HG03565 (cell line): ENCODE data around the gene MITF.

Experiments used
- ATAC-seq: cut with Tn5 transposase; IDR thresholded peaks from one replicate; pipeline ENCODE4 v1.9.1; 2021; ENCODE audit warnings: mild to moderate bottlenecking, moderate library complexity; ENCODE audit not compliant: unreplicated experiment

MITF gene

DNA sequence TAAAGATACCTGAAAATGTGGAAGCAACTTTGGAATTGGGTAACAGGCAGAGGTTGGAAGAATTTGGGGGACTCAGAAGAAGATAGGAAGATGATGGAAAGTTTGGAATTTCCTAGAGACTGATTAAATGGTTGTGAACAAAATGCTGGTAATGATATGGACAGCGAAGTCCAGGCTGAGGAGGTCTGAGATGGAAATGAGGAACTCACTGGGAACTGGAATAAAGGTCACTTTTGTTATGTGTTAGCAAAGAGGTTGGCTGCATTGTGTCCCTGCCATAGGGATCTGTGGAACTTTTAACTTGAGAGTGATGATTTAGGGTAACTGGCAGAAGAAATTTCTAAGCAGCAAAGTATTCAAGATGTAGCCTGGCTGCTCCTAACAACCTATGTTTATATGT is 13.0 kb downstream of the MITF start:
- no peak for ATAC-seq

DNA sequence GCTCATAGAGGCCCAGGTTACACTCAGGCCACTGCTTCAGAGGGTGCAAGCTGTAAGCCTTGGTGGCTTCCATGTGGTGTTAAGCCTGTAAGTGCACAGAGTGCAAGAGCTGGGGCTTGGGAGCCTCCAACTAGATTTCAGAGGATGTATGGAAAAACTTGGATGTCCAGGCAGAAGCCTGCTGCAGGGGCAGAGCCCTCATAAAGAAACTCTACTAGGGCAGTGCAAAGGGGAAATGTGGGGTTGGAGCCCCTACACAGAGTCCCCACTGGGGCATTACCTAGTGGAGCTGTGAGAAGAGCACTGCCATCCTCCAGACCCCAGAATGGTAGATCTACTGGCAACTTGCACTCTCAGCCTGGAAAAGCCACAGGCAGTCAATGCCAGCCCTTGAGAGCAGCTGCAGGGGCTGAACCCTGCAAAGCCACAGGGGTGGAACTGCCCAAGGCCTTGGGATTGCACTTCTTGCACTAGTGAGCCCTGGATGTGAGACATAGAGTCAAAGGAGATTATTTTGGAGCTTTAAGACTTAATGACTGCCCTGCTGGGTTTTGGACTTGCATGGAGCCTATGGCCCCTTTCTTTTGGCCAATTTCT is 14.0 kb downstream of the MITF start:
- no peak for ATAC-seq

DNA sequence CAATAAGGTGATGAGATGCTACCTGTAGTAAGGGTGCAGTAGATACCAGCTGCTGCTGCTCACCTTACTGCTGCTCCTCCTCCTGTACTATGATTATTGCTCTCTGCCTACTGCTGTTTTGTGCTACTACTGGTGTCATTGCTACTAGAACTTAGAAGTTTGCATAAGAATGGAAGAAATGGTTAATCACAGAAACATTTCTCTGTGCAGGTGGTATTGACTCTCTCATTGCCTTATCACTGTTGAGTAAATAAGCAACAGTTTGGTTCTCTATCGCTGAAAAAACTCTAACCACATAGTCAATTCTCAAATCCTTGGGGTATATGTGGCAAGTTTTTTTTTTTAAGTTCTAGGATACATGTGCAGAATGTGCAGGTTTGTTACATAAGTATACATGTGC is 16.5 kb downstream of the MITF start:
- no peak for ATAC-seq

DNA sequence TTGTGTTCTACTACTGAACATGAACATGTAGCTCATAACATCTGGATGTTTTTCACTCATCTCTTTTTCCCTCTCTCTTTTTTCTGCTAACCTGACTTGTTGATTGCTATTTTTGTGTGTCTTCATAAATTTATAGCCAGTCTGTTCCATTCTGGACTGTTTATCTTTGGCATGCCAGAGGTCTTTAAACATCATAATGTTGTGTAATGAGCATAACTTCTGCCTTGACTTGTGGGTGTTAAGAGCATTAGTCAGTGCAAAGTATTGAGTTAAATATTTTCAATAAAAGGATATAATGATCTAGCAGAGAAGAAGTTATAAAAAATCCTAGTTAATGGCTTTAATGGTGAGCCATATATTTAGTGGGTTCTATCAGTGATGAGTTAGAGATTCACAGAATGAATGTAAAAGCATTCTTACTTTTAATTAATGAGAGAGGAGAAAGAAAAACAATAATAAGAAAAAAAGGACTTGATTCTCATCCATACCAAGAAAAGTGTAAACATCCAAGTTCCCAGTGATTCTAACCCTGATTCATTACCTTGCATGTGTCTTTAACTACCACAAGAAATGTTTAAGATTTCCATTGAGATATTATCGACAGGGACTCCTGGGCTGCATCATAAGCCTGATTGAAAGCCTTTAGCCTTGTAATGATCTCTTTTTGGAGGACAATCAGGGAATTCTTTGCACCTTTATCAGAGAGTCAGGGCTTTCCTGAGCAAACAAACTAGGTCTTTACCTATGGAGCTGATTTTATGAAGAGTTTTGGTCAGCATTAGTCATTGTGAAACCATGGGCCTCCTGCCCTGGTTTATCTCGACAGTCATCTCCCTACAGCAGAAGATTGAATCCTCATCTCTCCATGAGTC is 22.9 kb downstream of the MITF start:
- peak; percentile 83 for ATAC-seq

DNA sequence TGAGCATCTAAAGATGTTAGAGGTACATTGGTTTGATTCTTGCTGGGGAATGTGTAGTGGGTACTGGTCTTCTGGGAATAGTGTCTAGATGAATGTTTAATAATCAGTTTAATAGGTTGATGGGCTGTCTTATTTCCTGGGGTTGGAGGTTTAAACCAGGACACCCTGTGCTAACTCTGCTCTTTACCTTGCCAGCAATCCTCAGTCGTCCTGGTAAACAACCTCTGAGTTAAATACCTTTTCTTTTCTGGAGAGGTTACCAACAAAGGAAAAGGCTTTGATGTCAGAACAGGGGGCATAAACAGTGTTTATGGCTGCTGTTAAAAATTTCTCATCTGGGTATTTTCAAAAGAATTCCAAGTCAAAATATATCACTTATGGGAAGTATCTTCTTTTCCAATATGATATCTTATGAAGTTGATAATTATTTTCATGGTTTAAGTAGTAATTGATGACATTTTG is 23.5 kb downstream of the MITF start:
- no peak for ATAC-seq

DNA sequence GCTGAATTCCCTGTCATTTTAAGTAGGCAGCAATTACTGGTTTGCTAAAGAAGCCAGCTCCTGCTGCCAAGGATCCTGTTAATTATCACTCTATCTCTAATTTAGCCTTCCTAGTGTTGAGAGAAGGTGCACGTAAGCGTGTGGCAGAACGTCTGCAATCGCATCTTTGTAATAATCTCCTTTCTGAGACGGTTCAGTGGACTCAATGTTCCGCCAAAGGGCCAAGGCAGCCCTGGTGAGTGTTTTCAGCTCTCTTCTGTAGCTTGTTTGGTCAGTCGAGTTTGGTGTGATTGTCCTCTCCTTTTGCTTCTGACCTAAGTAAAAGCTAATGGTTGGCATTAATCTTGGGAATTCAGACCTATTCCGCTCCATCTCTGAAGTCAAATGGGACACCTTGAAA is 24.2 kb downstream of the MITF start:
- ATAC-seq, result no peak

DNA sequence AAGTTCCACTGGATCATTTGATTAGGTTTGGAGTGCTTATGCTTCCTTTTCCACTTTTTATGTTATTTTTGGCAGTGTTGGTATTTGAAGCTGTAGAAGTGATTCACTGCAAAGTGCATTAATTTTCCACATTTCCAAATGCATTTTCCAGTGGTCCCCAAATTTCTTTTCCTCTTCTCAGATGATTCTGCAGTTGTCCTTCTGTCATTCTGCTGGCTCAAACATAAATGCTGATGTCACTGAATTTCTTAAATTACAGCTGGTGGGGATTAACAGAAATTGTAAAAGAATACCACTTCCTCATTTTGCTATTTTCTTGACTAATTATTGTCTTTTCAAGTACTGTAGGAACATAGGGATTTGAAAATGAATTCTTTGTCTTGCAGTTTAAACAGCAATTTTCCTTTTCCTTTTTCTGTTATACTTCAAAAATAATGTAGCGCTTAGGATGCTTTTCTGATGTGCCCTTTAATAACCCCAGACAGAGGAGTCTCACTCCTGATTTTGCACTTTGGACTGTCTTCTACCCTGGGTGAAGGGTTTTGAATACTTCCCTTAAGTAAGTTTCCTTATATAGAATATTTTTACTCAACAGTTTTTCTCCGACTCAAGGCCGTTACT is 25.0 kb downstream of the MITF start:
- no peak for ATAC-seq

DNA sequence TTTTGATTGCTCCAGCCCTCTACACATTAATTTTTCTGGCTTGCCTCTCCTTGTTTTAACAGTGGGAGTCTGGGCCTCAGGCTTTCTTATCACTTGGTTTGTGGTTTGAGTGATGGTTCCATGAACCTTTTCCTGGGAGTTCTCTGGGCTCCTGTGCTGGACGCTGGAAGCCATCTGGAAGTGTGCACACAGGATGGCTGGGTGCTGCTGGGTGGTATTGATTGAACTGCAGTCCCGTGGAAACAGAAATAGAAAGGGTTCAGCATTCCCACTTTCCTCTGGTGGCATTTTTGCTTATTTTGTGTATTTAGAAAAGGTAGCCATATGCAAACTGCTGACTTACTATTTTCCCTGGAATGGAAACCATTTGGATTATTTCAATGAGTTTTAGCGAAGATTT is 25.6 kb downstream of the MITF start:
- ATAC-seq, result no peak

DNA sequence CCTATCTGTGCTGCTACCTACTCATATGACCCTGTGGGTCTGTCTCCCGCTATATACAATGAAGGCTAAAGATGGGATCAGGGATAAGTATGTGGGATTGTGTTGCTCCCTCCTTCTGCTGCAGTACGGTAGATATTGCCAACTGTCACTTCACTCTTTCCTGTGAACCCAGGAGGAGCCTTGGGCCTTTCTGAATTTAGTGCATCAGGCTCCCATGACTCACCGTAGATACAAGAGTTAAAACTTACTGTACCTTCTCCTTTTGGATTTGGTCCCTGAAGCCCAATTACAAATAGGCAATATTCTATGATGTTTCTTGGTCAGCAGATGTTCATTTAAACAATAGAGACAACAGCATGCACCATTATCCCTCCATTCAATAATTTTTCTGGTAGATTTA is 27.4 kb downstream of the MITF start:
- no peak for ATAC-seq

DNA sequence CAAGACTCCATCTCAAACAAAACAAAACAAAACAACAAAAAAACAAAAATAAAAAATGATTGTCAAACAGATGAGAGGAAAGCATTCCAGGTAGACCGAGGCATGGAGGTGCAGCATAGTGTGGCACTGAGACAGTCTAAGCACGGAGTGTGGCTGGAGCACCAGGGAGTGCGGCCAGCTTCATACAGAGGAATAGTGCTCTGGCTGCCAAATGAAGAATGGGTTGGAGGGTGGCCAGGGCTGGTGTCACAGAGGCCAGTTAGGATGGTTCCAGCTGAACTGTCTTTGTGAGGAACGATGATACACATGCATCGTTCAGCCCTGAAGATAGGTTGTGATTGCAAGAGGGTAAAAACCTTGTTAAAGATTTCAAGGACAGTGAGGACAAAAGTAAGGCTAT is 28.3 kb downstream of the MITF start:
- no peak for ATAC-seq

DNA sequence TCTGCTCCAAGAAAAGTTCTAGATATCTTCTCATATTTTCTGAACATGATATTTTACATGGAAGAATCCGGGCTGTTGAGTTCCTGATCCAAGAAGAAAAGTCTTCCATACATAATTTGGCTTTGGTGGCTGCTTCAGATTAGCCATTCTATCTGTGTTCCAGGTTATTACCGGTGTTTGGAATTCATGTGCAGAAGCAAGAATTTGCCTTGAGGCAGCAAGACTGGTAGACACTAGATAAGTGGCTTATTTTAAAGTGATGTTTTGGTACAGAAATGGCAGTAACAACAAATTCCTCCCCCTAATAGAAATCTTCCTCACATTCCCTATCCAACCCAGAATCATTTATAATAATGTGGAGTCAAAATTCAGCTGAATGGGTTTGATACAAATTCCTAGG is 29.2 kb downstream of the MITF start:
- no peak for ATAC-seq

DNA sequence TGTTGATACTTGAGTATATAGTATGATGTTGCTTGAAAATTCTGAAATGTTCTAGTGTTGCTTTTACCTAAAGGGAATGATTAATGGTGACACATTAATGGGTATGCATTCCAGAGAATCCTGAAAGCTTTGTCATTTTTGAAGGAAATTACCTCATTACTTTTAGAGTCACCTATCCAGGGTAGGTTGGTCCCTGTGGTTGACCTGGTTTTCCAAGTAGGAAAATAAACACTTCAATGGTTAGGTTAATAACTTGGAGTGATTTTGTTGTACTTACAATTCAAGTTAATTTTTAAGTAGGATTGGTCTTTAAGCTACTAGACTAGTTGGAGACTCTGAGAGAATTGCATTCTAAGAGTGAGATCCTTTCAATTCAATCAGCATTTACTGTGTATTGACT is 31.0 kb downstream of the MITF start:
- no peak for ATAC-seq

DNA sequence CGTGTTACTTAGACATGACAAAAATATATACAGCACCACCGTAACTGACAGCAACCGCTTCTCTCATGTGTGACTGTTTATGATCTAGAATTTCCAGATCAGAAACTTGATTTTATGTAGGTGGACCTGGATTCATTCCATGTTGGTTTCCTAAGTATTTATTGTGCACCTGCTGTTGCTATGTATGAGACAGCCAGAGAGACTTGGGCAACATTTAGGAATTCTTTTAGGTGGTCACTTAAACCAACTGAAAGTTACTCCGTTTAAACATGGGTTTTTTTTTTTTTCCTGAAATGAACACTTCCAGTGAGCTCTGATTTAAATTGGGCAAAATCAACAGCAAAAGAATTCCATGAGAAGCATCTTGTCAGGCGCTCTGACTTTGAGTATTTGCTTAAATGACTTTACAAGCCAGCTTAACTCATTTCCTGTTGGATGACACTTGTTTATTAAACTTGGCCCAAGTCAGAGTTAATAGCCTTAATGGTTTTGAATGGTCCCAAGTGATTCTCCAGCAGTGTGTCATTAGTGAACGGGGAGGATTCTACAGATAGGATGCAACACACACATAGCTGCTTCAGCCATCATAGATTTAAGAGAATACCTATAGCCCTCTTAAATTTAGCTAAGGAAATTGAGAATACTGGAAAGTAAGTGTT is 31.8 kb downstream of the MITF start:
- ATAC-seq, result no peak

DNA sequence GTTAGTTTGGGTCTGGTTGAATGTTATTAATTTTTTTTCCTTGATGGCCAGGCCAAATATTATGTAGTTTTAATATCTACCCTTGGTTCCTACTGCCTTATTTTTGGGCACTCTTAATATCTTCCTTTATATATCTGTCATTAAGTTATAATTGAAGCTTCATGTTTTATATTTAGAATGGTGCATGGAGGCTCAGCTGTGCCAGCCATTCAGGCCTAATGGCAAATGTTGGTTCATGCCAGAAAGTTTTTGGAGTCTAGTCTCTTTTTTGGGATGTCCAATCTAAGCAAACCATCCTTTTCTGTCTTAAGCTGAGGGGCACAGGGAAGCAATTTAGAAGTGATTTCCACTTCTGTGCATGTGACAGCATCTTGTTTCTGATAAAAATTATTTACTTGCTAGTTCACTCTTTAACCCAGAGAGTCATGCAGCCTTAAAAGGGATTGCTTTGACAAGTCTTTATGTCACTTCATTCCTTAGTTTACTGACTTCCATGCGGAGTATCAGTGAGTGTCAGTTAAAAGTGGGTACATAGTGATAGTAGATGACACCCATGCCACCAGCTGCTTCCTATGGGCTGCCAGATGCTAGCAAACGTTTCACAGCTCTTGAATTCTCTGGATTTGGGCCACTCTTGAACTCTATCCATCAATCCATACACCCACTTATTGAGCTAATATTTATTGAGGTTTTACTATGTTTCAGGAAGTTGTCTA is 33.0 kb downstream of the MITF start:
- no peak for ATAC-seq

DNA sequence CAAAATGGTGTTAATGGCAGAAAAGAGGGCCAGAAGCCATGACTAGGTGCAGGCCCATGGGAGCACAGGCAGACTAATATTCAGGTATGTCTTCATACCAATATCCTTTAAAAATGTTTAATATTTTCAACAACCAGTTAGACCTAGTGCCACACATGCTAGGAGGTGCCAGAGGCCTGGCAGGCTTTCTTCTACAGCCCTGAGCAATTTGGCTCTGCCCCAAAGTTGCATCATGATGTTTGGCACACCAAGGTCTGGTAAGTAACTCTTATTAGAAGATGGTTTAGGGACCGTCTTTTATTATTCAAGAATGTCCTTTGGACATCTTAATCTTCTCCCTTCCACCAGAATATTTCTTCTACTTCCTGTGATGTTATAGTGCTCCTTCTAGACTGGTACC is 34.8 kb downstream of the MITF start:
- no peak for ATAC-seq

DNA sequence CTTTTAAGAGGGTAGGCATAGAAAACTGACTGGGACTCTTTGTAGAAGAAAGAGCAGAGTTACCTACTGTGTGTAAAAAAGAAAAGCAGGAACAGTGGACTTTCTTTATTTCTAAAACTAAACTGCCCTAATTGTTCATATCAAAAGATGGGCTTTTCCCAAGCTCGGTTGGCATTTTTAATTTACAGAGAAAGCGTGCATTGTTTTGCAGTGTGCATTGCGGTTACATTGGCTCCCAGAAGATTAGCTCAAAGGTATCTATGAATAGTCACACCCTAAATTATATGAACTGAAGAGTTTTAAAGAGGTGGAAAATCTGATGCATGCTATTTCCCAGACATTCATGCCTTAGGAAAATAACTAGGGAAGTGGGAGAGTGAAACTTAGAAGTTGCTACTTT is 36.5 kb downstream of the MITF start:
- ATAC-seq, result no peak

DNA sequence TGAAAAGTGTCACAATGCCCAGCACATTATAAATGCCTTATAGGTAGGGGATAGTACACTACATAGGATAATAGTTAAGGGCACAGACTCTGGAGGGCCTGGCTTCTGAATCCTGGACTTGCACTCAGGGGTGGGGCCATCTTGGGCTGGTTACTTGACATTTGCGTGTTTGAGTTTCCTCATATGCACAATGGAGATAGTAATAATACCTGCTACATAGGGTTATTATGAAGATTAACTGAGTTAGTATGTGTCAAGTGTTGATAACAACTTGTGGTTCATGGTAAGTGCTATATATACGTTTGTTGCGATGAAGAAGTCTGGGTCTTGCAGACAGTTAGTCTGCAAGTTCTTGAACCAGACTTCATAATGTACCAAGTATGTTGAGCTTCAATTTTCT is 37.0 kb downstream of the MITF start:
- no peak for ATAC-seq

DNA sequence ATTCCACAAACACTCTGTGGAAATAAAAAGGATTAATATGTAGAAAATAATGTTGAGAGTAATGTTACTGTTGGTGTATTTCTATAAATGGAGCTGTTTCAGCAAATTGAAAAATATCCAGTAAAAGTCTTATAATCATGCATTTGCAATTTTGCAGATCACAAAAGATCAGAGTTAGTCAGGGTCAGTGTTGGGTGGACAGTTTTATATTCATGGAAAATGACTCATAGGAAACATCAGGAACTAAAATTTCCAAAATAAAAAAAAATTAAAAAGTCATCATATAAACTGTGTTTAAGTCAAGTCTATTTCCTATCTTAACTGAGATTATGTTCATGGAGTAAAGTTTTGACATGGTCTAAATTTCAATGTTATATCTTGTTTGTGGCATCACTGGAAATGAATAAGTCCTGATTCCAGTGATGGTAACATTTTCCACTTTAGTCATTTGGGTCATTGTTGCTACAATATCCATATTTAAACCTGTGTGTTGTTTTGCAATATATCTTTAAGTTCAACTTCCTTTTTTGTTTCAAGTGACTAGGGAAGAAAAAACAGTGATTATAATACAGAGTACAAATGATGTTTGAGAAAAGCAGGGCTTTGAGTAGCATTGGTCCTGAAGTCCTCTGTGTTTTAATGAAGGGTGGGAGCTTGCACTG is 37.8 kb downstream of the MITF start:
- no peak for ATAC-seq

DNA sequence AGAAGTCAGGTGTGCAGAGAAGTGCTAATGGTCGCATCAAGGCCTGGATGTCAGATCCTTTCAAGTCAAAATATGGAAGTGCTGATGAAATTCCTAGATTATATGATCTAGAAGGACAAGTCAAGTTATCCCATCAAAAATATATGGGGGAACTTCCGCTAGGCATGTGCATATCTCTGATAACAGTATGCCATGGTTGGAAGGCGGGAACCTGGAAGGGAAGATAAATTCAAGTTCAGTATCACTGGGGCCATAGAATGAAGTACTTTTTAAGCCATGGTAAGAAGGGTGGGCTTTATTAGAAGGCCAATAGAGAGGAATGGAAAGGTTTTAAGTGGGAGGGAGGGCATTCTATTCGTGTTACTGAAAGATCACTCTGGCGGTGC is 38.3 kb downstream of the MITF start:
- no peak for ATAC-seq

DNA sequence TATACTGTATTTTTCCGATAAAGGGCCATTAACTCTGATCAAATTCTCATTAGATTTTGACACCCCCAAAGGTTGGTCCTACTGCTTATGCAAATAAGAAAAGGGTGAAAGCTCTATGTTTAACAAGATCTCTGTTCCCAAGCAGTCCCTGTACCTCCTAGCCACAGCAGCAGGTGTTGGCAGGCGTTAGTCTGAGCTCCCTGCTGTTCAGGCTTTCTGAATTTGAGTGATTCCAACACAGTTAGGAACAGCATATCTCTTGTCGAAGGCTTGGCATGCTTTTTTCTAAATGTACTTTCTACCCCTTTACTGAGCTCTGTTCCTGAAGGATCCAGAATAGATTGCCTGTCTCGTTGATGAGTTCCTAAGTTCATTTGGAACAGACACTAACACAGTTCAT is 42.3 kb downstream of the MITF start:
- no peak for ATAC-seq
